GM23338 (cell line): Measurements from ENCODE around the gene N4BP2. TPM values are rescaled to one million over a fixed set of nuclear protein-coding genes. Genes with fewer than 3 reads are reported as not detected.

Experiments used
- ATAC-seq: fragments of 200-7000 bp; cut with Tn5 transposase; 3 replicates; pipeline ENCODE4 v1.9.1; 2020
- DNase-seq: peaks from one replicate; pipeline ENCODE4 v3.0.0-alpha.2; 2015; ENCODE audit warnings: low spot score
- H2AFZ ChIP-seq: fragments of 200-600 bp; sonication (generic); 2 replicates; pipeline ENCODE4 v1.8.0; 2016; ENCODE audit warnings: antibody characterized with exemption, mild to moderate bottlenecking, moderate library complexity
- H3F3A ChIP-seq: fragments of 200-600 bp; sonication (generic); replicated peaks from 2 replicates; pipeline ENCODE4 v1.8.0; 2017; ENCODE audit warnings: antibody characterized with exemption, mixed run types, low read depth
- H3K27ac ChIP-seq: fragments of 200-600 bp; sonication (generic); 2 replicates; pipeline ENCODE4 v1.6.1; 2016; ENCODE audit warnings: low read depth
- H3K27me3 ChIP-seq: fragments of 200-600 bp; sonication (generic); 2 replicates; pipeline ENCODE4 v1.8.0; 2016; ENCODE audit warnings: mild to moderate bottlenecking, mixed run types, moderate library complexity; ENCODE audit not compliant: insufficient read depth
- H3K36me3 ChIP-seq: fragments of 200-600 bp; sonication (generic); 2 replicates; pipeline ENCODE4 v1.8.0; 2016; ENCODE audit warnings: mild to moderate bottlenecking; ENCODE audit not compliant: insufficient read depth
- H3K4me1 ChIP-seq: fragments of 200-600 bp; sonication (generic); 2 replicates; pipeline ENCODE4 v1.8.0; 2016; ENCODE audit warnings: mild to moderate bottlenecking, moderate library complexity; ENCODE audit not compliant: insufficient read depth
- H3K4me2 ChIP-seq: fragments of 200-600 bp; sonication (generic); 2 replicates; pipeline ENCODE4 v1.7.1; 2017; ENCODE audit warnings: mixed run types
- H3K4me3 ChIP-seq: fragments of 200-600 bp; sonication (generic); 2 replicates; pipeline ENCODE4 v1.6.1; 2016; ENCODE audit warnings: mixed run types
- H3K79me2 ChIP-seq: fragments of 200-600 bp; sonication (generic); replicated peaks from 2 replicates; pipeline ENCODE4 v1.8.0; 2017; ENCODE audit warnings: mild to moderate bottlenecking; ENCODE audit not compliant: insufficient read depth
- H3K9me2 ChIP-seq: fragments of 200-600 bp; sonication (generic); 2 replicates; pipeline ENCODE4 v1.8.0; 2017; ENCODE audit not compliant: insufficient read depth
- H4K20me1 ChIP-seq: fragments of 200-600 bp; sonication (generic); replicated peaks from 2 replicates; pipeline ENCODE4 v1.8.0; 2017; ENCODE audit warnings: mild to moderate bottlenecking; ENCODE audit not compliant: insufficient read depth
- H3K27ac Mint-ChIP-seq: 2 replicates; pipeline ENCODE4 v1.8.0; 2020; ENCODE audit warnings: inconsistent platforms, mild to moderate bottlenecking, moderate library complexity, mixed read lengths
- H3K27me3 Mint-ChIP-seq: 3 replicates; pipeline ENCODE4 v1.8.0; 2022; ENCODE audit warnings: low read depth, mild to moderate bottlenecking, moderate library complexity, mixed read lengths, inconsistent platforms; ENCODE audit not compliant: insufficient read depth, poor library complexity
- H3K36me3 Mint-ChIP-seq: 3 replicates; pipeline ENCODE4 v1.8.0; 2021; ENCODE audit warnings: low read depth, mild to moderate bottlenecking, inconsistent platforms, moderate library complexity, mixed read lengths
- H3K4me1 Mint-ChIP-seq: 3 replicates; pipeline ENCODE4 v1.8.0; 2020; ENCODE audit warnings: mild to moderate bottlenecking, inconsistent platforms, mixed read lengths
- H3K4me3 Mint-ChIP-seq: 3 replicates; pipeline ENCODE4 v1.8.0; 2021; ENCODE audit warnings: moderate library complexity, mild to moderate bottlenecking, inconsistent platforms, mixed read lengths
- H3K9me3 Mint-ChIP-seq: 3 replicates; pipeline ENCODE4 v1.8.0; 2020; ENCODE audit warnings: moderate library complexity, mild to moderate bottlenecking, inconsistent platforms, mixed read lengths
- CREB1 ChIP-seq: fragments of 250-450 bp; sonication (Bioruptor Pico); IDR thresholded peaks from 2 replicates; pipeline ENCODE4 v1.5.0; 2020; ENCODE audit warnings: low read depth, mild to moderate bottlenecking, moderate library complexity
- CTCF ChIP-seq, 2 experiments: fragments of 200-600 bp in 1 of 2; sonication (generic) in 1 of 2; conservative IDR thresholded peaks; 2 replicates each; pipeline versions ENCODE4 v1.5.1 to v1.6.1; 2016 to 2017; ENCODE audit warnings: antibody characterized with exemption in 2 of 2, low read depth in 2 of 2, mild to moderate bottlenecking in 2 of 2, moderate library complexity in 1 of 2
- ETS1 ChIP-seq: IDR thresholded peaks from 2 replicates; pipeline ENCODE4 v1.6.1; 2016; ENCODE audit warnings: antibody characterized with exemption
- EZH2 ChIP-seq: fragments of 200-600 bp; sonication (generic); IDR thresholded peaks from one replicate; pipeline ENCODE4 v1.8.0; 2017; ENCODE audit warnings: antibody characterized with exemption, mild to moderate bottlenecking, low read depth; ENCODE audit not compliant: unreplicated experiment
- EZH2phosphoT487 ChIP-seq: fragments of 200-600 bp; sonication (generic); IDR thresholded peaks from one replicate; pipeline ENCODE4 v1.8.1; 2018; ENCODE audit warnings: antibody characterized with exemption; ENCODE audit not compliant: unreplicated experiment
- JUNB ChIP-seq: IDR thresholded peaks from one replicate; pipeline ENCODE4 v1.6.1; 2016; ENCODE audit warnings: antibody characterized with exemption; ENCODE audit not compliant: unreplicated experiment
- NANOG ChIP-seq: IDR thresholded peaks from 2 replicates; pipeline ENCODE4 v1.6.1; 2016; ENCODE audit warnings: antibody characterized with exemption, borderline replicate concordance
- POLR2AphosphoS5 ChIP-seq: IDR thresholded peaks from 2 replicates; pipeline ENCODE4 v1.6.1; 2016; ENCODE audit warnings: antibody characterized with exemption, low read depth
- STAT1 ChIP-seq: IDR thresholded peaks from one replicate; pipeline ENCODE4 v1.6.1; 2016; ENCODE audit warnings: antibody characterized with exemption; ENCODE audit not compliant: unreplicated experiment
- ZNF114 ChIP-seq: fragments of 250-450 bp; sonication (Bioruptor Pico); IDR thresholded peaks from 2 replicates; pipeline ENCODE4 v1.5.0; 2020; ENCODE audit warnings: mild to moderate bottlenecking, moderate library complexity
- ZNF331 ChIP-seq: fragments of 250-450 bp; sonication (Bioruptor Pico); IDR thresholded peaks from 2 replicates; pipeline ENCODE4 v1.5.0; 2020; ENCODE audit warnings: low read depth, mild to moderate bottlenecking, moderate library complexity
- polyA plus RNA-seq: library from polyadenylated mRNA; unstranded; fragments of >200 nt; fragmentation: Nextera tagmentation; extraction: Ambion mirVana; gene quantifications from 2 replicates; pipeline ENCODE4 v1.2.1, GENCODE V29; 2016
- total RNA-seq: library from RNA; depleted of rRNA; stranded (reverse); fragments of >200 nt; shearing (Covaris generic); gene quantifications from 2 replicates; pipeline ENCODE4 v1.2.3, GENCODE V29; 2014
- TF ChIP-seq, protein P1 (sequence below): IDR thresholded peaks from one replicate; pipeline ENCODE4 v1.6.1; 2018; ENCODE audit warnings: antibody characterized with exemption; ENCODE audit not compliant: unreplicated experiment
- TF ChIP-seq, protein P2 (sequence below): fragments of 250-450 bp; sonication (Bioruptor Pico); IDR thresholded peaks from 2 replicates; pipeline ENCODE4 v1.5.0; 2020; ENCODE audit warnings: mild to moderate bottlenecking, moderate library complexity

Gene N4BP2
- total and polyA plus RNA-seq, 2 experiments from 2014 or later: 25.6 to 46.3 TPM

DNA sequence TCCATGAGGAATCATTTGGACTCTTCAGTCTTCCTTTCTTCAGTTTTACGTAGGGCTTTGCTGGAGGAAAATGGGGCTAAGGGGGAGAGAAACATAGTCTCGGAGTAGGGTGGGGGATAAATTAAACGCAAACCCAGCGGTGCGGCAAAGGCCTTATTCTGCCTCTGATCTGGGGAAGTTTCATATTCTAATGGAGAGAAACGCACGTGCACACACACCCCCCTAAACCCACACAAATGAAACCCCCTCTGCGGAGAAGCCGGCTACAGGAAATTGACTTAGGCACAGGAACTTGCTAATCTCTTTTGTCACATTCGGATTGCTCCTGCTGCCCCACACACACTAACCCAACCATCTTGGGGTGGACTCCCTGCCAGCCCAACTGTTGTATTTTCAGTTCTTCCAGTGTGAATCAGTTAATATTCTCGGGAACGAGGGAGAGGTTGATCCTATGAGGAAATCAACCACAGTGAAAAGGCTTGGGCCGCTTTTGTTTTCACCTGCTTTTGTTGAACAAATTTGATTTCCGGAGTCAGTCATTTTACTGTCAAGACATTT, 140.2 kb downstream of the N4BP2 start, which contains the start of gene RHOH:
Gene RHOH (plus strand): TSS at position 308 of the 558 bp plus-strand sequence. CDS start 46,356 bp downstream, outside the sequence.
- ATAC-seq (peak; percentile 42), DNase-seq (peak; percentile 52)
- peak within 1 kb of the TSS; percentile 54; the same call in 1 of the 2 replicates for H2AFZ ChIP-seq
- H3K27ac Mint-ChIP-seq: peak within 1 kb of the TSS; percentile 96
- peak within 1 kb of the TSS; percentile 60 for H3K4me2 ChIP-seq
- H3K9me2 ChIP-seq: no peaks in the 10 kb centered on the region
- no peaks in the 10 kb centered on the region for H3K9me3 Mint-ChIP-seq
- no peaks in the 10 kb centered on the region for H4K20me1 ChIP-seq
- peaks cover 58% of the 10 kb centered on the region for H3K4me1 ChIP-seq
- peak within 1 kb of the TSS; percentile 7 for H3K4me3 ChIP-seq
- no peak for TF ChIP-seq ZNF331 (CRISPR knock-in tag)
- TF ChIP-seq, protein P1, sequence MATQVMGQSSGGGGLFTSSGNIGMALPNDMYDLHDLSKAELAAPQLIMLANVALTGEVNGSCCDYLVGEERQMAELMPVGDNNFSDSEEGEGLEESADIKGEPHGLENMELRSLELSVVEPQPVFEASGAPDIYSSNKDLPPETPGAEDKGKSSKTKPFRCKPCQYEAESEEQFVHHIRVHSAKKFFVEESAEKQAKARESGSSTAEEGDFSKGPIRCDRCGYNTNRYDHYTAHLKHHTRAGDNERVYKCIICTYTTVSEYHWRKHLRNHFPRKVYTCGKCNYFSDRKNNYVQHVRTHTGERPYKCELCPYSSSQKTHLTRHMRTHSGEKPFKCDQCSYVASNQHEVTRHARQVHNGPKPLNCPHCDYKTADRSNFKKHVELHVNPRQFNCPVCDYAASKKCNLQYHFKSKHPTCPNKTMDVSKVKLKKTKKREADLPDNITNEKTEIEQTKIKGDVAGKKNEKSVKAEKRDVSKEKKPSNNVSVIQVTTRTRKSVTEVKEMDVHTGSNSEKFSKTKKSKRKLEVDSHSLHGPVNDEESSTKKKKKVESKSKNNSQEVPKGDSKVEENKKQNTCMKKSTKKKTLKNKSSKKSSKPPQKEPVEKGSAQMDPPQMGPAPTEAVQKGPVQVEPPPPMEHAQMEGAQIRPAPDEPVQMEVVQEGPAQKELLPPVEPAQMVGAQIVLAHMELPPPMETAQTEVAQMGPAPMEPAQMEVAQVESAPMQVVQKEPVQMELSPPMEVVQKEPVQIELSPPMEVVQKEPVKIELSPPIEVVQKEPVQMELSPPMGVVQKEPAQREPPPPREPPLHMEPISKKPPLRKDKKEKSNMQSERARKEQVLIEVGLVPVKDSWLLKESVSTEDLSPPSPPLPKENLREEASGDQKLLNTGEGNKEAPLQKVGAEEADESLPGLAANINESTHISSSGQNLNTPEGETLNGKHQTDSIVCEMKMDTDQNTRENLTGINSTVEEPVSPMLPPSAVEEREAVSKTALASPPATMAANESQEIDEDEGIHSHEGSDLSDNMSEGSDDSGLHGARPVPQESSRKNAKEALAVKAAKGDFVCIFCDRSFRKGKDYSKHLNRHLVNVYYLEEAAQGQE: no peak
- no peak for TF ChIP-seq CTCF (conservative IDR thresholded peaks at IDR 0.05; ENCODE audit: low read depth in 2 of 2)
- TF ChIP-seq EZH2: no peak
- no peak for TF ChIP-seq CREB1 (CRISPR knock-in tag)
- TF ChIP-seq STAT1: no peak
- TF ChIP-seq ETS1: no peak
- no peak for TF ChIP-seq EZH2phosphoT487
- TF ChIP-seq JUNB: no peak
- no peak for TF ChIP-seq ZNF114
- TF ChIP-seq NANOG: no peak
- no peak for TF ChIP-seq POLR2AphosphoS5
- TF ChIP-seq, protein P2, sequence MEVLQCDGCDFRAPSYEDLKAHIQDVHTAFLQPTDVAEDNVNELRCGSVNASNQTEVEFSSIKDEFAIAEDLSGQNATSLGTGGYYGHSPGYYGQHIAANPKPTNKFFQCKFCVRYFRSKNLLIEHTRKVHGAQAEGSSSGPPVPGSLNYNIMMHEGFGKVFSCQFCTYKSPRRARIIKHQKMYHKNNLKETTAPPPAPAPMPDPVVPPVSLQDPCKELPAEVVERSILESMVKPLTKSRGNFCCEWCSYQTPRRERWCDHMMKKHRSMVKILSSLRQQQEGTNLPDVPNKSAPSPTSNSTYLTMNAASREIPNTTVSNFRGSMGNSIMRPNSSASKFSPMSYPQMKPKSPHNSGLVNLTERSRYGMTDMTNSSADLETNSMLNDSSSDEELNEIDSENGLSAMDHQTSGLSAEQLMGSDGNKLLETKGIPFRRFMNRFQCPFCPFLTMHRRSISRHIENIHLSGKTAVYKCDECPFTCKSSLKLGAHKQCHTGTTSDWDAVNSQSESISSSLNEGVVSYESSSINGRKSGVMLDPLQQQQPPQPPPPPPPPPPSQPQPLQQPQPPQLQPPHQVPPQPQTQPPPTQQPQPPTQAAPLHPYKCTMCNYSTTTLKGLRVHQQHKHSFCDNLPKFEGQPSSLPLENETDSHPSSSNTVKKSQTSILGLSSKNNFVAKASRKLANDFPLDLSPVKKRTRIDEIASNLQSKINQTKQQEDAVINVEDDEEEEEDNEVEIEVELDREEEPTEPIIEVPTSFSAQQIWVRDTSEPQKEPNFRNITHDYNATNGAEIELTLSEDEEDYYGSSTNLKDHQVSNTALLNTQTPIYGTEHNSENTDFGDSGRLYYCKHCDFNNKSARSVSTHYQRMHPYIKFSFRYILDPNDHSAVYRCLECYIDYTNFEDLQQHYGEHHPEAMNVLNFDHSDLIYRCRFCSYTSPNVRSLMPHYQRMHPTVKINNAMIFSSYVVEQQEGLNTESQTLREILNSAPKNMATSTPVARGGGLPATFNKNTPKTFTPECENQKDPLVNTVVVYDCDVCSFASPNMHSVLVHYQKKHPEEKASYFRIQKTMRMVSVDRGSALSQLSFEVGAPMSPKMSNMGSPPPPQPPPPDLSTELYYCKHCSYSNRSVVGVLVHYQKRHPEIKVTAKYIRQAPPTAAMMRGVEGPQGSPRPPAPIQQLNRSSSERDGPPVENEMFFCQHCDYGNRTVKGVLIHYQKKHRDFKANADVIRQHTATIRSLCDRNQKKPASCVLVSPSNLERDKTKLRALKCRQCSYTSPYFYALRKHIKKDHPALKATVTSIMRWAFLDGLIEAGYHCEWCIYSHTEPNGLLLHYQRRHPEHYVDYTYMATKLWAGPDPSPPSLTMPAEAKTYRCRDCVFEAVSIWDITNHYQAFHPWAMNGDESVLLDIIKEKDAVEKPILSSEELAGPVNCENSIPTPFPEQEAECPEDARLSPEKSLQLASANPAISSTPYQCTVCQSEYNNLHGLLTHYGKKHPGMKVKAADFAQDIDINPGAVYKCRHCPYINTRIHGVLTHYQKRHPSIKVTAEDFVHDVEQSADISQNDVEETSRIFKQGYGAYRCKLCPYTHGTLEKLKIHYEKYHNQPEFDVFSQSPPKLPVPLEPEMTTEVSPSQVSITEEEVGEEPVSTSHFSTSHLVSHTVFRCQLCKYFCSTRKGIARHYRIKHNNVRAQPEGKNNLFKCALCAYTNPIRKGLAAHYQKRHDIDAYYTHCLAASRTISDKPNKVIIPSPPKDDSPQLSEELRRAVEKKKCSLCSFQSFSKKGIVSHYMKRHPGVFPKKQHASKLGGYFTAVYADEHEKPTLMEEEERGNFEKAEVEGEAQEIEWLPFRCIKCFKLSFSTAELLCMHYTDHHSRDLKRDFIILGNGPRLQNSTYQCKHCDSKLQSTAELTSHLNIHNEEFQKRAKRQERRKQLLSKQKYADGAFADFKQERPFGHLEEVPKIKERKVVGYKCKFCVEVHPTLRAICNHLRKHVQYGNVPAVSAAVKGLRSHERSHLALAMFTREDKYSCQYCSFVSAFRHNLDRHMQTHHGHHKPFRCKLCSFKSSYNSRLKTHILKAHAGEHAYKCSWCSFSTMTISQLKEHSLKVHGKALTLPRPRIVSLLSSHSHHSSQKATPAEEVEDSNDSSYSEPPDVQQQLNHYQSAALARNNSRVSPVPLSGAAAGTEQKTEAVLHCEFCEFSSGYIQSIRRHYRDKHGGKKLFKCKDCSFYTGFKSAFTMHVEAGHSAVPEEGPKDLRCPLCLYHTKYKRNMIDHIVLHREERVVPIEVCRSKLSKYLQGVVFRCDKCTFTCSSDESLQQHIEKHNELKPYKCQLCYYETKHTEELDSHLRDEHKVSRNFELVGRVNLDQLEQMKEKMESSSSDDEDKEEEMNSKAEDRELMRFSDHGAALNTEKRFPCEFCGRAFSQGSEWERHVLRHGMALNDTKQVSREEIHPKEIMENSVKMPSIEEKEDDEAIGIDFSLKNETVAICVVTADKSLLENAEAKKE (CRISPR knock-in tag): no peak
- H3K27ac ChIP-seq: peak within 1 kb of the TSS; percentile 69
- H3K36me3 ChIP-seq: no peaks in the 10 kb centered on the region
- H3K36me3 Mint-ChIP-seq: no peaks in the 10 kb centered on the region
- no peaks in the 10 kb centered on the region for H3K27me3 ChIP-seq
- no peaks in the 10 kb centered on the region for H3K79me2 ChIP-seq
- peaks cover 1% of the 10 kb centered on the region for H3K27me3 Mint-ChIP-seq
- peak within 1 kb of the TSS; percentile 62 for H3K4me3 Mint-ChIP-seq
- H3K4me1 Mint-ChIP-seq: peaks cover 72% of the 10 kb centered on the region
- H3F3A ChIP-seq: no peaks in the 10 kb centered on the region
